ENCODE measurements around the gene ATG4A. TPM values are rescaled to one million over a fixed set of nuclear protein-coding genes. Genes with fewer than 3 reads are reported as not detected.
A peak's percentile ranks its signal among the peaks of the same experiment; 100 is the strongest.

ATG4A gene
- polyA plus RNA-seq, 1 of the 3 experiments (the other 2 are of a cell fraction), result 4.1 TPM

DNA sequence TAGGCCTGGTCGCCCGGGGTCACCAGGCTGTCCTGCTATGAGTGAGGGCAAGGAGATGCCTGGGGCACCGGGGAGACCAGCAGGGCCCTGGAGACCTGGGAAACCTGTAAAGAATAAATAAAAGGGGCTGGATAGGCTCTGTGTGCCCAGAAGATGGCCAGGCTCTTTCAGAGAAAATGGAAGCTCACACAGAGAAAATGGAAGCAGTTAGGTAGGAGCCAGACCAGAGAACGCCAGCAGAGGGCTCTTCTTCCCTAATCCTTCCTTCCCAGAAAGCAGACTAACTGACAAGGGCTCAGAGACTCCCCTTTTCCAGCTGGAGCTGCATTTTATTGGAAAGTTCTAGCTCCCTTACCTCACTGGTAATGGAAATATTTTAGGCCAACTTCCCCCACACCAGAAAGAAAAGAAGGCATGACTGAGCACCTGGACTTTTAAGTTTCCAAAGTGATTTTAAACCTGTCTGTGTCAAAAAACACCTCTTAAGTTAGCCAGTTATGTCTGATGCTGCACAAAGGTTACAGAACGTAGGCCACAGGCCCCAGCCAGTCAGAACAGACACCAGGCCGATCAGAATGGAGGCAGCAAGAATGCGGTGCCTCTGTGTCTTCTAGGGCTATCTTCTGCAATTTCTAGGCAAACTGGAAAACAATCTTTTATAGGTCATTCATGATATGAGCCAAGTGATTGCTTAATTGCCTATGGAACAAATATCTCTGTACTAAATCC lies 74.0 kb downstream of the ATG4A start:
- Histone ChIP-seq H3F3A (replicated peaks; ENCODE audit: insufficient read depth) (no peaks in the 10 kb centered on the region), H3K9ac (no peak overlapping the region), H3K79me2 (ENCODE audit: insufficient read depth) (no peaks in the 10 kb centered on the region), H3K36me3 (replicated peaks in 1 of 2; ENCODE audit: control insufficient read depth in 1 of 2, insufficient read depth in 2 of 2, low read length in 1 of 2) (no peaks in the 10 kb centered on the region), H3K9me2 (no peaks in the 10 kb centered on the region), H3K4me1 (ENCODE audit: control insufficient read depth in 1 of 2, insufficient read depth in 2 of 2, low read depth in 1 of 2, low read length in 1 of 2) (no peaks in the 10 kb centered on the region), H3K27ac (ENCODE audit: low read depth in 2 of 2, low read length in 1 of 2) (no peak overlapping the region), H3K4me2 (no peak overlapping the region), H4K20me1 (ENCODE audit: insufficient read depth) (no peaks in the 10 kb centered on the region), H3K4me3 (ENCODE audit: low read depth in 2 of 2, low read length in 1 of 2) (no peak overlapping the region), H3K9me3 (no peaks in the 10 kb centered on the region), H2AFZ (ENCODE audit: low read depth) (peak overlapping the region; percentile 60; the same call in 1 of the 2 replicates), H3K27me3 (ENCODE audit: insufficient read depth) (0 out of 2 replicates have a peak, but pooled peaks cover 4% of the 10 kb centered on the region)
- ChIA-PET POLR2A (no interaction called here), CTCF (interaction anchor here (0.7 to 2.1 kb wide), 4 partner anchors 9 to 59 kb away, joined by 3 to 5 read pairs (median 3); no protein-coding TSS in a partner anchor)
- peak; percentile 19 for DNase-seq
- 55% methylated on average over 7 of the region's 7 CpGs for WGBS (ENCODE audit: low lambda C conversion rate)
- TF ChIP-seq, protein P1, sequence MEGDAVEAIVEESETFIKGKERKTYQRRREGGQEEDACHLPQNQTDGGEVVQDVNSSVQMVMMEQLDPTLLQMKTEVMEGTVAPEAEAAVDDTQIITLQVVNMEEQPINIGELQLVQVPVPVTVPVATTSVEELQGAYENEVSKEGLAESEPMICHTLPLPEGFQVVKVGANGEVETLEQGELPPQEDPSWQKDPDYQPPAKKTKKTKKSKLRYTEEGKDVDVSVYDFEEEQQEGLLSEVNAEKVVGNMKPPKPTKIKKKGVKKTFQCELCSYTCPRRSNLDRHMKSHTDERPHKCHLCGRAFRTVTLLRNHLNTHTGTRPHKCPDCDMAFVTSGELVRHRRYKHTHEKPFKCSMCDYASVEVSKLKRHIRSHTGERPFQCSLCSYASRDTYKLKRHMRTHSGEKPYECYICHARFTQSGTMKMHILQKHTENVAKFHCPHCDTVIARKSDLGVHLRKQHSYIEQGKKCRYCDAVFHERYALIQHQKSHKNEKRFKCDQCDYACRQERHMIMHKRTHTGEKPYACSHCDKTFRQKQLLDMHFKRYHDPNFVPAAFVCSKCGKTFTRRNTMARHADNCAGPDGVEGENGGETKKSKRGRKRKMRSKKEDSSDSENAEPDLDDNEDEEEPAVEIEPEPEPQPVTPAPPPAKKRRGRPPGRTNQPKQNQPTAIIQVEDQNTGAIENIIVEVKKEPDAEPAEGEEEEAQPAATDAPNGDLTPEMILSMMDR (IDR thresholded peaks at IDR 0.05), result peak; percentile 58
- peak; percentile 86 for TF ChIP-seq YY1 (IDR thresholded peaks at IDR 0.05; ENCODE audit: low read depth)
- TF ChIP-seq, protein P2, sequence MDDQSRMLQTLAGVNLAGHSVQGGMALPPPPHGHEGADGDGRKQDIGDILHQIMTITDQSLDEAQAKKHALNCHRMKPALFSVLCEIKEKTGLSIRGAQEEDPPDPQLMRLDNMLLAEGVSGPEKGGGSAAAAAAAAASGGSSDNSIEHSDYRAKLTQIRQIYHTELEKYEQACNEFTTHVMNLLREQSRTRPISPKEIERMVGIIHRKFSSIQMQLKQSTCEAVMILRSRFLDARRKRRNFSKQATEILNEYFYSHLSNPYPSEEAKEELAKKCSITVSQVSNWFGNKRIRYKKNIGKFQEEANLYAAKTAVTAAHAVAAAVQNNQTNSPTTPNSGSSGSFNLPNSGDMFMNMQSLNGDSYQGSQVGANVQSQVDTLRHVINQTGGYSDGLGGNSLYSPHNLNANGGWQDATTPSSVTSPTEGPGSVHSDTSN (IDR thresholded peaks at IDR 0.05), result no peak
- peak; percentile 20; the same call in 1 of the 2 replicates for TF ChIP-seq SMC3 (IDR thresholded peaks at IDR 0.05; ENCODE audit: low read depth, low read length)
- peak; percentile 34 for TF ChIP-seq RAD21 (IDR thresholded peaks at IDR 0.05; ENCODE audit: low read length)
- no peak for TF ChIP-seq POLR2AphosphoS5 (IDR thresholded peaks at IDR 0.05; ENCODE audit: low read depth, low read length)
- no peak for TF ChIP-seq NFIC (IDR thresholded peaks at IDR 0.05; ENCODE audit: borderline replicate concordance)
- no peak for TF ChIP-seq RFX5 (IDR thresholded peaks at IDR 0.05; ENCODE audit: low read length)

DNA sequence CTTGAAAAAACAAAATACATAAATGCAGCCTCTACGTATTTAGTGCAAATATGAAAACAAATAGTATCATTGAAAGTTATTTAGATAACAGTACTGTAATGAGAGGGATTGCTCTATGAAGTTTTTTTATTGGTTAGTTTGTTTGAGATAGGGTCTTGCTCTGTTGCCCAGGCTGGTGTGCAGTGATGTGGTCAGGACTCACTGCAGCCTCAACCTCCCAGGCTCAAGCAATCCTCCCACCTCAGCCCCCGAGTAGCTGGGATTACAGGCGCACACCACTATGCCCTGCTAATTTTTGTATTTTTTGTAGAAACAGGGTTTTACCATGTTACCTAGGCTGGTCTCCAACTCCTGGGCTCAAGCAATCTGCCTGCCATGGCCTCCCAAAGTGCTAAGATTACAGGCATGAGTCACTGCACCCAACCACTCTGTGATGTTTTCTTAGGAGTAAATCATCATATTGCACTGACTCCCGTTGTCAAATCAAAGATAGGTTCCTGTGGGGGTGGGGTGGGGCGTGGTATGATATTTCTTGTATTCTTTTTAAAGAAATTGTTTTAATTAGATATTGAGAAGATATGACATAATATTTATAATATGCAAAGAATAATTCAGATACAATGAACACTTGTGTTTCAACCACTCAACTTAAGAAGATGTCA lies 75.8 kb downstream of the ATG4A start:
- Histone ChIP-seq H3K36me3 (replicated peaks in 1 of 2; ENCODE audit: control insufficient read depth in 1 of 2, insufficient read depth in 2 of 2, low read length in 1 of 2) (no peaks in the 10 kb centered on the region), H3K9me3 (no peaks in the 10 kb centered on the region), H3K4me3 (ENCODE audit: low read depth in 2 of 2, low read length in 1 of 2) (no peak overlapping the region), H4K20me1 (ENCODE audit: insufficient read depth) (no peaks in the 10 kb centered on the region), H2AFZ (ENCODE audit: low read depth) (no peak overlapping the region), H3K27ac (ENCODE audit: low read depth in 2 of 2, low read length in 1 of 2) (no peak overlapping the region), H3K9me2 (no peaks in the 10 kb centered on the region), H3K27me3 (ENCODE audit: insufficient read depth) (0 out of 2 replicates have a peak, but pooled peaks cover 4% of the 10 kb centered on the region), H3F3A (replicated peaks; ENCODE audit: insufficient read depth) (no peaks in the 10 kb centered on the region), H3K4me2 (no peak overlapping the region), H3K4me1 (ENCODE audit: control insufficient read depth in 1 of 2, insufficient read depth in 2 of 2, low read depth in 1 of 2, low read length in 1 of 2) (no peaks in the 10 kb centered on the region), H3K79me2 (ENCODE audit: insufficient read depth) (no peaks in the 10 kb centered on the region), H3K9ac (no peak overlapping the region)
- ChIA-PET CTCF (interaction anchor here (1.1 to 2.1 kb wide), 2 partner anchors 10 to 16 kb away, joined by 5 read pairs; no protein-coding TSS in a partner anchor), POLR2A (no interaction called here)
- WGBS (ENCODE audit: low lambda C conversion rate), result 31% methylated on average over 5 of the region's 5 CpGs
- no peak for DNase-seq
- no peak for TF ChIP-seq TAF1 (IDR thresholded peaks at IDR 0.05; ENCODE audit: borderline replicate concordance, low read depth, low read length)
- TF ChIP-seq, protein P2 (IDR thresholded peaks at IDR 0.05), result no peak
- no peak for TF ChIP-seq FOSL2 (IDR thresholded peaks at IDR 0.05; ENCODE audit: borderline replicate concordance, low read depth)
- TF ChIP-seq JUND (IDR thresholded peaks at IDR 0.05), result no peak
- TF ChIP-seq YY1 (IDR thresholded peaks at IDR 0.05; ENCODE audit: low read depth), result no peak
- TF ChIP-seq MEF2A (IDR thresholded peaks at IDR 0.05; ENCODE audit: borderline replicate concordance, low read depth), result no peak
- TF ChIP-seq, protein P3, sequence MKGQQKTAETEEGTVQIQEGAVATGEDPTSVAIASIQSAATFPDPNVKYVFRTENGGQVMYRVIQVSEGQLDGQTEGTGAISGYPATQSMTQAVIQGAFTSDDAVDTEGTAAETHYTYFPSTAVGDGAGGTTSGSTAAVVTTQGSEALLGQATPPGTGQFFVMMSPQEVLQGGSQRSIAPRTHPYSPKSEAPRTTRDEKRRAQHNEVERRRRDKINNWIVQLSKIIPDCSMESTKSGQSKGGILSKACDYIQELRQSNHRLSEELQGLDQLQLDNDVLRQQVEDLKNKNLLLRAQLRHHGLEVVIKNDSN (IDR thresholded peaks at IDR 0.05; ENCODE audit: borderline replicate concordance, low read depth), result no peak
